ENCODE measurements around the gene CCDC197. TPM values are rescaled to one million over a fixed set of nuclear protein-coding genes. Genes with fewer than 3 reads are reported as not detected.

CCDC197 gene
- total and polyA plus RNA-seq, 9 of the 15 experiments (the other 6 are each of a cell fraction or from before 2014, with no cell fraction given), result not detected

- no peak overlapping the region for H2AFZ ChIP-seq (ENCODE audit: low read depth, low read length)
- peaks cover 0 to 12% of the 10 kb centered on the region in 2 experiments; a peak in 3 of 5 replicates for H3K27me3 ChIP-seq (ENCODE audit: control insufficient read depth in 2 of 2, insufficient read depth in 2 of 2, low read length in 2 of 2)
- H3K9me3 ChIP-seq (replicated peaks; ENCODE audit: control insufficient read depth, insufficient read depth, low read depth, low read length), result no peaks in the 10 kb centered on the region
- no peaks in the 10 kb centered on the region for H3K9me1 ChIP-seq (ENCODE audit: control insufficient read depth, insufficient read depth, low read length)
- no peak overlapping the region for H3K4me2 ChIP-seq (ENCODE audit: insufficient read depth, low read length)
- no peaks in the 10 kb centered on the region for H3K4me1 ChIP-seq (replicated peaks in 1 of 2; ENCODE audit: control insufficient read depth in 2 of 2, insufficient read depth in 2 of 2, low read length in 2 of 2)
- no peak for DNase-seq (ENCODE audit: extremely low read depth in 1 of 4, low spot score in 3 of 4)
- intact Hi-C loops (cut with micrococcal nuclease) (no loop called here), in situ Hi-C loops (cut with MboI) (no loop called here)
- no peaks in the 10 kb centered on the region for H3K36me3 ChIP-seq (ENCODE audit: control insufficient read depth, insufficient read depth, low read length)
- BruUV-seq (replicated peaks), result no TSS peak
- POLR2A ChIA-PET, result no interaction called here
- no peak for ATAC-seq
- CTCF ChIA-PET (ENCODE audit: low intra/inter-chr PET ratio), result no interaction called here
- TF ChIP-seq ZNF384 (IDR thresholded peaks at IDR 0.05; ENCODE audit: low read depth, low read length), result no peak
- TF ChIP-seq HDAC1 (IDR thresholded peaks at IDR 0.05), result no peak
- TF ChIP-seq ZNF277 (CRISPR knock-in tag; IDR thresholded peaks at IDR 0.05; ENCODE audit: borderline replicate concordance), result no peak
- no peak for TF ChIP-seq ZFP1 (CRISPR knock-in tag; IDR thresholded peaks at IDR 0.05)
- no peak for TF ChIP-seq KDM2B (CRISPR knock-in tag; IDR thresholded peaks at IDR 0.05)
- no peak for TF ChIP-seq TCF3 (CRISPR knock-in tag; IDR thresholded peaks at IDR 0.05)
- no peak for TF ChIP-seq TAF1 (IDR thresholded peaks at IDR 0.05; ENCODE audit: control insufficient read depth, extremely low read depth, insufficient read depth, low read length, severe bottlenecking)
- TF ChIP-seq CCAR2 (IDR thresholded peaks at IDR 0.05; ENCODE audit: low read depth, low read length), result no peak
- no peak for TF ChIP-seq POLR3G (IDR thresholded peaks at IDR 0.05; ENCODE audit: extremely low read depth, insufficient read length, insufficient replicate concordance)
- no peak for TF ChIP-seq KLF1 (tag; IDR thresholded peaks at IDR 0.05)
- no peak for TF ChIP-seq ARID1B (IDR thresholded peaks at IDR 0.05)
- no peak for TF ChIP-seq CC2D1A (IDR thresholded peaks at IDR 0.05)
- no peak for TF ChIP-seq TBP (optimal IDR thresholded peaks at IDR 0.05; ENCODE audit: low read depth, low read length)
- TF ChIP-seq ZNF512 (tag; IDR thresholded peaks at IDR 0.05), result no peak
- TF ChIP-seq KDM5B (IDR thresholded peaks at IDR 0.05; ENCODE audit: insufficient replicate concordance, low read depth, low read length), result no peak
- TF ChIP-seq CXXC5 (CRISPR knock-in tag; IDR thresholded peaks at IDR 0.05), result no peak
- no peak overlapping the region for H3K4me3 ChIP-seq
- no peaks in the 10 kb centered on the region for H3K79me2 ChIP-seq (ENCODE audit: control insufficient read depth, insufficient read depth, low read length)
- H3K9ac ChIP-seq (ENCODE audit: insufficient read depth in 1 of 2, low read depth in 2 of 2, low read length in 2 of 2), result no peak overlapping the region
- no peak for FAIRE-seq
- H3K27ac ChIP-seq (ENCODE audit: extremely low read depth, low read depth, low read length), result no peak overlapping the region
- H4K20me1 ChIP-seq (replicated peaks; ENCODE audit: control insufficient read depth, insufficient read depth, low read length), result no peaks in the 10 kb centered on the region
- WGBS (ENCODE audit: insufficient coverage, low coverage, missing lambda C conversion rate), result 0% methylated on average over 2 of the region's 3 CpGs
Observed at GRCh38 chr14:93965946-93966474, 31.1 kb upstream of the CCDC197 start.
